ENCODE data around the gene DGCR8.
A peak's percentile ranks its signal among the peaks of the same experiment; 100 is the strongest.

The DGCR8 gene

DNA sequence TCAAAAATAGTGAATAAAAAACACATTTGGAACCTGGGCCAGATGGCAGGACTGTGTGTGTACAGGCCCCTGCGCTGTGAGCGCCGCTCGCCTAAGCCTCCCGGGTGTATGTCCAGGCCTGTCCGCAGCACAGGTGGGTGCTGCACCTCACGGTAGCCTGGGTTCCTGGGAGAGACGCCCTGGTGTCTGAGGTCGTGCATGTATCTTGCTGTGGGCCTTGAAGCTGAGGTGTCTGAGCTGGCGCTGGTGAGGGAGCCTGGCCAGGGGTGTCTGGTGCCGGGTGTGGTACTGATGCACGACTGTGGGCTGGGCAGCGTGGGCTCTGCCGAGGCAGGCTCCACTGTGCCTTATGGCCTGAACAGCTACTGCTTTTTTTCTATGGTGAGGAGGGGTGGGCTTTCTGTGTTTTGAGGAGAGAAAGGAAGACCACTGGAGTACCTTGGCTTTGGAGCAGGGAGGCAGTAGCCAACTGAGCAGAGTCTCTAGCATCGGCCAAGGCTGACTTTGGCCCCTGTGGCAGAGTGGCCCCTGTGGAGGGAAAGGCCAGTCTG is 47.4 kb downstream of the DGCR8 start:
- no peak for DNase-seq

DNA sequence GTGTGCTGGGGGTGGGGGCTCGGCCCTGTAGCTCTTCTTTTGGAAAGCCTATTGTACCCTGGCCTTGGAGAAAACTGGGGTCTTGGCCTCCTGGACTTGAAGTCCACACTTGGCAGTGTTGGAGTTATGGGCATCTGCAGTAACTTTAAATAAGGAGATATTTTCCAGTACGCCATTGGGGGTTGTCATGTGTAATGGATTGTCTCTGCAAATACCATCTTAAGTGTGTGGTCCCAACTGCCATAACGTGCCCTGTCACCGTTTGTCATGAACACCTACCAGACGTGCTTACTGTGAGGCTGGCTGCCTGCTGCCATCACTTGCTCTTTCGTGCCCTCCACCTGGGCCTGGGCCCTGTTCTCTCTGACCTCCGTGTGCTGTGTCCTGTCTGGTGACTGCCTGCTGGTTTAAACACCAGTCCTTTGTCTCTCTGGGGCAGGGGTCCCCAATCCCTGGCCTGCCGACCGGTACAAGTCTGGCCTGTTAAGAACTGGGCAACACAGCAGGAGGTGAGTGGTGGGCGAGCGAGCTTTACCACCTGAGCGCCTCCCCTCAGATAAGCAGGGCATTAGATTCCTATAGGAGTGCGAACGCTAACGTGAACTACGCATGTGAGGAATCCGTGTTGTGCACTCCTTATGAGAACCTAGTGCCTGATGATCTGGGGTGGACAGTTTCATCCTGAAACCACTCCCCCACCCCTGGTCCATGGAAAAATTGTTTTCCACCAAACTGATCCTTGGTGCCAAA is 48.0 kb downstream of the DGCR8 start:
- DNase-seq = no peak

DNA sequence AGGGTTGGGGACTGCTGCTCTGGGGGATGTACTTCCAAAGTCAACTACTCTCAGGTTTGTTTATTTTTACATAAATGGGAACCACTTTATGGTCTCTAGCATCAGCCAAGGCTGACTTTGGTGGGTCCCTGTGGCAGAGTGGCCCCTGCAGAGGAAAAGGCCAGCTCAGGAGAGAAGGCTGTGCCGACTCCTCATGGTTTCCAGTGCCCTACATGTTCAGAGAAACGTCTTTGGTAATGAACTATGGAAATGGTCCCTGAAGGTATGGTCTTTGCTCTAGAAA is 48.5 kb downstream of the DGCR8 start:
- no peak for DNase-seq

DNA sequence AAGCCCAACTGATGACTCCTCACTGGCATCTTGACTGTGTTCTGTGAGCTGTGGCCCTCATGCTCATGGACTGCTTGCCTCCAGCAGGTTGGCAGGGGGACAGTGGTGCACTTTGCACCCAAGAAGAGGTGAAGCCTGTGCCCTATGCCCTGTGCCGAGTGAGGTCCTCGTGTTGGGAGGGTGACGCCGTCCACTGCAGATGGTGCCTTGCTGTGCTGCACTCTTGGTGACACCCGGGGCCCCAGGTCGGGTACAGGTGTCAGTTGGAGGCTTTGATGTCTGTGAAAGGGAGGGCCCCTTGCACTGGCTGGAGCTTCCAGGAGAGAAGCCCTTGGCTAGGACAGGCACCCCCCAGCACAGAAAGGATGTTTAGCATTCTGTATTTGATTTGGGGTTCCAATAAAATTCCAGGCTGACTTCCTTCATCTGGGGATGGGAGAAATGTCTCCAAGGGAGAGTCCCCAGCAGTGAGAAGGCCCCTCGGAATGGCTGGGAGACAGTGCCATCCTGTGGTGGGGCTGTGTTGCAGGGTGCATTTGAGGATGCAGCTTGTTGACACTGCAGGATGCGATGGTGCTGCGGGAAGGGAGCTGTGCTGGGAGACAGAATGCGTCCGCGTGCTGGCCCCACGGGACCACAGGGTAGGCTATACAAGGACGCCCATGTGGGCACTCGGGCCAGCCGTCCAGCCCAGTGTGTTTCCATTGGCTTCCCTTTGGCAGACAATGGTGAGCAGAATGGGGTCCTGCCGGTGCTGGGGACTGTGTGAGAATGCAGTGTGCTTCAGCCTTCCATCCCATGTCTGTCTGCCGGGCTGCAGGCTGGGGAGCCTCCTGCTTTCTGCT is 49.1 kb downstream of the DGCR8 start:
- peak; percentile 43 for DNase-seq

DNA sequence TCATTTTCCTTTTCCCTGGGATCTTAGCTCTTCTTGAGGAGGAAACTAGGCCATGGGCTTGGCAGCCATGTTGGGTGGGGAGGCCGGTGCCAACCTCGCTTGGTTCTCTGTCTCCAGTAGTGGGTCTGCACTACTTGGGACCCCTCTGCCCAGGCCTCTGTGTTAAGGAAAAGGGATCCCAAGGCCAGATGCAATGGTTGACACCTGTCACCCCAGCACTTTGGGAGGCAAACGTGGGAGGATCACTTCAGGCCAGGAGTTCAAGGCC is 49.6 kb downstream of the DGCR8 start:
- no peak for DNase-seq

DNA sequence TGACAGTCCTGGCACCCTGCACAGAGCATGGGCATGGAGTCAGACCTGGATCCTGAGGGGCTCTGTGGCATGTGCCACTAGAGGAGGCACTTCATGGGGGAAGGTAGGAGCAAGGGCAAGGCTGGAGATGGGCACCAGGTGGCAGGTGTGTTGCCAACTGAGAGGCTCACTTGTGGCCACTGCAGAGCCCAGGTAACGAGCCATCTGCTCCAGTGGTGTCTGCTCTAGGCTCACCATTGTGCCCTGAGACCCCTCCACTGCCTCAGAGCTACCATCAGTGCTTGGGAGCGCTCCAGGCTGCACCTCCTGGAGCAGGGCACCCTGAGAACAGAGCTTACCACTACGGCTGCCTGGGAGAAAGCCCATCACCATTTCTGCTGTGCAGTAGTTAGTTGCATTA is 50.3 kb downstream of the DGCR8 start:
- DNase-seq = no peak

DNA sequence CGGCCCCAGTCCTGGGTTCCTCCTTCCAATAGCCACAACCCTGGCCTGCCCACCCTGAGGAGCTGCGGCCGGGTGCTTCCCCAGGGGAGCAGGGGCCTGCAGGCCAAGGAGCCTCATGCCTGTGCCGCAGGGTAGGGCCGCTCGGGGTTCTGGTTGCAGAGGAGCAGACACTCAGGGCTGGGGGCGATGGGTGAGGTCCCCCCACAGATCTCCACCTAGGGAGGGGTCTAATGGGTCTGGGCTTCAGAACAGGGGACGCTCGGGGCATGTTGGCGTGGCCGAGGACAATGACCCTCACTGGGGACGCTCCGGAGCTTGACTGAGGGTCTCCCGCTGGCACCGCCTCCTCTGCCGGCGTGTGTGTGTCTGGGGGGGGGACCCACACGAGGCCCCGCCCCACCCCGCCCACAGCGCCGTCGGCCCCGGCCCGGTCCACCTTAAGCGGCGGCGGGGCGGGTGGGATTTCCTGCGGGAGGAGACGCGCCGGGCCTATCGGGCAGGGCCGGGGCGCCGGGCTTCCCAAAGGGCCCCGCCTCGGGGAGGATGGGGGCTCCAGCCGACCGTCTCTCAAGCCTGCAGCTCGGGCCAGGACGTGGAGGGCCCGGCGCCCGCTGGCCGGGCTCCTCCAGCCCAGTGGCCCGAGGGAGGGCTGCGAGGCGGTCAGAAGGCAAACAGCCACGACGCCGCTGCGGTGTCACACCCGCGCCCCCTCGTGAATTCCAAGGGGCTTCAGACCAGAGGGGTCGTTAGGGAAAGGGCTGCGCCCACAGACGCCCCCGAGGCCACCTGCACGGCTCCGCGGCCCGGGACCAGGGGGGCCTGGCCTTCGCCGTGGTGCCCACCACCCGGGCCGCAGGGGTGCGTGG is 50.9 kb downstream of the DGCR8 start:
- peak; percentile 85 for DNase-seq

DNA sequence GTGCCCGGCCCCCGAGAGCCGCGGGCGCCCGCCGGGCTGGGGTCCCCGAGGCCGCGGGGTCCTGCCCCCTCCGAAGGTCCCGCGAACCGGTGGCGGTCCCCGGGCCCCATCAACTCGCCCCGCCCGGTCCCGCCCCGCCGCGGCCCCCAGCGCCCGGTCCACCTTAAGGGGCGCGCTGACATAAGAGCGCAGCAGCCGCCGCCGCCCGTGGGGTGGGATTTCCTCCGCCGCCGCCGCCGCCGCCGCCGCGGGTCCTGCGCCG is 51.5 kb downstream of the DGCR8 start, which contains the start of gene ZDHHC8:
Gene ZDHHC8 (plus strand): TSS at position 208 of the 262 bp plus-strand sequence. CDS start 144 bp downstream, outside the sequence.
- peak; percentile 66 for DNase-seq

DNA sequence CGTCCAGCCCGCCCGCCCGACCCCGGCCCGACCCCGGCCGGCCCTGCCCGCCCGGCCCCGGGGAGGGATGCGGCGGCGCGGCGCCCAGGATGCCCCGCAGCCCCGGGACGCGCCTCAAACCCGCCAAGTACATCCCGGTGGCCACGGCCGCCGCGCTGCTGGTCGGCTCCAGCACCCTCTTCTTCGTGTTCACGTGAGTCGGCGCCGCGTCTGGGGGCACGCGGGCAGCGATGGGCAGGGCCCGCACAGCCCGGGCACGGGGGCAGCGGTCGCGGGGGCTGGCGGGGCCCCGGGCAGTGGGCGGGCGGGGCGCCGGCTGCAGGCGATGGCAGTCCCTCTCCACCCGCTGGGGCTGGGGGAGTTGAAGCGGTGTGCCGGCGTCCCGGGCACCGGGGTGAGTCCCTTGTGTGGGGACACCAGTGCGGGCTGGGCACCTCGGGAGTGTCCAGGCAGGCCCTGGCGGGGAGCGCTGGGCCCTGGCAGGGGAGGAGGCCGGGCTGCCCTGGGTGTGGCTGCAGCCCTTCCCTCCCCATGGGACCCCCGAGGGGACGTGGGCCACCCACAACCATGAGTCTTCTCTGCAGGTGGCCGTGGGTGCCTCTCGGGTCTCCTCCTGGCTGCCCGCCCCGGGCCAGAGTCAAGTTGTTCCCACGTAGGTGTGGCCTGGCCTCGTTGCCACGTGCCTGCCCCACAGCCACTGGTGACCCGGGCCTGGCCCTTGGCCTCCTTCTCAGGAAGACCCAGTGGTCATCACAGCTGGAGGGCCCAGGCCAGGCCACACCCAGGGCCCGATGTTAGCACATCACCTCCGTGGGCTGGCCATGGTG is 52.0 kb downstream of the DGCR8 start:
- no peak for DNase-seq

DNA sequence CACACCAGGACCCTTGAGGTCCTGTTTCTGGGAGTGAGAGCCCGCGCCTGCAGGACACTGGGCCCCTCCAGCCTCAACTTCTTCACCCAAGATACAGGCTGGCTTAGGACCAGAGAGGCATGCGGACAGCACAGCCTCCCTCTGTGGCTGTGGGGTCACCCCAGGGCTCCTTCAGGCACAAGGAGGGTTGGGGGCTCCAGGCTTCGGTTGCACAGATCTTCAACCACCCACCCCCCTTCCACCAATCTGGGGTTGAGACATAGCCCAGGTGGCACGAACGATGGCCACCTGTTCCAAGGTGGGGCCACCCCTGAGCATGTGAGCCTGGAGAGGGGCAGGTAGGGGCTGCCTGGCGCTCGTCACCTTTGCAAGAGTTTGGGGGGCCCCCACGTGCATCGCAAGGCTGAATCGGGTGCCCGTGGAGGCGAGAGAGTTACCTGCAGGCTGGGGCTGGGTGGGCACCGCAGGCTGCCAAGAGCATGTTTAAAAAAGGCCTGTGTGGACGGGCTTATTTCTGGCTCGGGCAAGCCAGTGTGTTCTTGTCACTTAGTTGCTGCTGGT is 52.7 kb downstream of the DGCR8 start:
- no peak for DNase-seq

DNA sequence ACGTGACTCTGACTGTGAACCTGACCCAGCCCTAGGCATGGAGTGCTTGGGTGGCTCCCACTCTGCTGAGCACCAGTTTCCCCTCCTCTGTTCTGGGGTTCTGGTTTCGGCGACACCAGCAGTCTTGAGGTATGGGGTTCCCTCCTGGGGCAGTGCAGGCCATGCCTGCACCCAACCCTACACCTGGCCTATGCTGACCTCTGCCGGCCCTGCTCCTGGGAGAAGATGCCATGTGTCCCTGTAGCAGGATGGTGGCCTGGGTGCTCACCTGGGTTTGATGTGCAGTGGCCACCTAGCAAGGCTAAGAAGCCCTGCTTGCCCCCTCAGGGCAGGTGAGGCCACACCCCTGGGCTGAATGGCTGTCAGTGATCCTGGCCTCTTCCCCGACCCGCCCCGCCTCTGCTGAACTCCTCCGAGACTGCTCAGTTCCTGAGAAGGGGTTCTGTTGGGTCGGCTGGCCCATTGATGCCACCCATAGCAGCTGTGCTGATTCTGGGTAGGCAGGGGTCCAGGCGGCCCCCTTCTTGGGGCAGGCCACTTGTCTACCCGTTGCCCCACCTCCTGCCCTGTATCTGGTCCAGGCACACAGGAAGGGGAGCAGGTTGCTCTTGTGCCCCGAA is 54.0 kb downstream of the DGCR8 start:
- DNase-seq = no peak

DNA sequence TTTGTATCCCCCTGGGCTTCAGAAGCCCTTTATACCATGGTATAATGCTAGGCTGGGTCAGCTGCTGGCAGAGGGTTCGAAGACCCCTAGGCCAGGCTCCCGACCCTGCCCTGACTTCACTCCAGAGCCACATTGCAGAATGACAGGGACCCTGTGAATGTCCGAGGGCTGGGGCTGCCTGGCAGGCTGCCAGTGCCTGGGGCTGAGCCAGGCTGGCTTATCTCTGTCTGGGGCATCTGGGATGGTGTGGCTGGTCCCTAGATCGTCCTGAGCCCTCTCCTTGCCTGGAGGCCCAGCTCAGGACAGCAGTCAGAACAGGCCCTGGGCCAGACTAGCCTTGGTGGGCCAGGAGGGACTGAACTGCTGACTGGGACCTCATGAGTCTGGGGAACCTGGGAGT is 55.2 kb downstream of the DGCR8 start:
- no peak for DNase-seq

DNA sequence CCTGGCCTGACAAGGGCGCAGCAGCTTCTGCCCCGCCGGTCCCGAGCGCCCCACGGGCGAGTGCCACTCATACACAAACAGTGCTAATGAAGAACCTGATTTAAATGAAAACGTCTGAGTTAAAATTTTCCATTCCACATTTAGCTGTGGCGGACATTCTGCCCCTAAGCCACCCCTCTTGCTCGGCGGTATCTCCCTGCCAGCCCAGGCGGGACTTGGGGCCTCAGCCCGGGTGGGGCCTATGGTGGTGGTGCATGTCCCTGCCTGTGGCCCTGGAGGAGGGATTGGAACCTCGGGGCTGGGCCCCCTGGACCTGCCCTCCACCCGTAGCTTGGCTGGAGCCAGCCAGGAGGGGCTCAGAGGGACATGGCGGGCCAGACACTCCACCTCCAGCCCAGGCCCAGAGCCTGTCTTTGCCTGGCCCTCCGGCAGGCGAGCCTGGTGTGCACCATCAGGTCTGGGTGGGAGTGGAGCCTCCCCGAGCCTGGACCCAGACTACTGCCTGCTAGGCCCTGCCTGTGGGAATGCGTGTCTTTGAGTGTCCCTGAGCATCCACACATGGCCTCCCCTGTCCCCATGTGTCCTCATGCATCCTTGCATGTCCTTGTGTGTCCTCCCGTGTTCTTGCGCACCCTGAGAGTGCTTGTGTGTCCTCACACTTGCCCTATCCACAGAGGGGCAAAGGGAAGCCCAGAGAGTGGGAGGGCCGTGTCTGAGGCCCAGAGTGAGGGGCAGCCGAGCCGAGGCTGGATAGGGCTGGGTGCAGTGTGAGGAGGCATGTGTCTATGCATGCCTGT is 56.0 kb downstream of the DGCR8 start:
- no peak for DNase-seq

DNA sequence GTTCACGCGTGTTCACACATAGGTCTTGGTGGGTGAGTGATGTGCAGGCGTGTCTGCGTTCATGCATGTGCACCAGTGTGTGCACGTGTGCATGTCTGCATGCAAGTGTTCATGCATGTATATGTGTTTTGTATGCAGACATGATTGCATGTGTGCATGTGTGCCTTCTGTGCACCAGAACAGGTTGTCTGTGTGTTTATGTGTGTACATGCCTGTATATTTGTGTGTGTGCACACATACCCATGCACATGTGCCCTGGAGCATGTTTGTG is 56.5 kb downstream of the DGCR8 start:
- DNase-seq = no peak

DNA sequence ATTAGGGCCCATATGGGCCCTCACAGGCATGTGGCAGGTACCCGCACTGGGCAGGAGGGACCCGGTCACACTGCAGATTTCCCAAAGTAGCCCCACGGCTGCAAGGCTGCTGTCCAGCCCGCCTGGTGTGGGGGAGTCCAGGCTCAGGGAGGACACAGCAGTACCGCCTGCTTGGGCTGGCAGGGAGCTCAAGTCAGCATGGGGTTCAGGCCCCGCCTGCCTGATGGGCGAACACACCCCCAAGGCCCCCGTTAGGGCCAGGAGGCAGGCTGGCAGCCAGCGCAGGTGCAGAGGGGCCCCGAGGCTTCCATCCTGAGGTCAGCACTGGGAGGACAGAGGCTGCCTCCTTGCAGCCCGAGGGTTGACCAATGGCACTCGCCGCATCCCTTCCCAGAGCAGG is 57.1 kb downstream of the DGCR8 start:
- DNase-seq = no peak

DNA sequence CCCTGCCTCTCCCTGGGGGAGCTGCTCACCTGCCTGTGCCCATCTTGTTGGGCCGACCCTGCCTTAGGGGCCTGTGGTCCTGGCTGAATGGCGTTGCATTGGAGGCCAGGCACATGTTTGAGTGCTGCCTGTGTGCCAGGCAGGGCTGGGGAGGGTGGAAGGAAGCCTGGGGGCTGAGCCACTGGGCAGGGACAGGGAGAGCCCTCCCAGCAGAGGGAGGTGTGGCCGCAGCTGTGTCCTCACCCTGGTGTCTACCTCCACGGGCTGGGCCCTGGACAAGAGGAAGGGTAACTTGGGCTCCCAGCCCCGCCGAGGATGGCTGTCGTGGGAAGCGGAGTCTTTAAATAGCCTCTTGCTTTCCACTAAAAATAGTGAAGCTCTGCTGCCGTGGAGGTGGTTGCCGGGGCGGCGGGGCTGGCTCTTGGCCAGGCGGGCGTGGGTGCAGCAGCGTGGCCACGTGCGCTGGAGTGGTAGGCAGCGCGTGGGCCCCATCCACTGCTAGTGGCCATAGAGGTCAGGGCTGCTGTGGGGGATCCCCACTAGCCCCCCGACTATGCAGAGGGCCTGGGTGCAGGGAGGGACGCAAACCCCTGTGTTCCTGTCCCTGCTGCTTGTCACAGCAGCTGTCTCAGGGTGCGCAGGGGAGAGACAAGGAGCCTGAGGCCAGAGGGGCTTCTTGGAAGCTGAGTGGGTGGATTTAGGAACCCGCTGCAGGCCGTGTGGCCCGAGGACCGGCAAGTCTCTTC is 57.8 kb downstream of the DGCR8 start:
- DNase-seq = no peak

DNA sequence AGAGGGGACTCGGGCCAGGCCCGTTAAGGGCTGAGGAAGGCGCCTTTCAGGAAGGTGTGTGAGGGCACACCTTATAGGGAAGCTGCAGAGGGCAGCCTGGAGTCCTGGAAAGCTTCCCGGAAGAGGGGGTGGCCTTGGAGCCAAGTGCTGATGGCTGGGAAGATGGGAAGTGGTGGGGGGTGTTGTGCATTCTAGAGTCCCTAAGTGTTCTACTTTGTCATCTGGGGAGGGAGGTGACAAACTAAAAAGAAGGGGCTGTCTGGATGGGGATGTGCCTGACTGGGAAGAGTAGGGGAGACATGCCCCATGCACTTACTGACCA is 58.3 kb downstream of the DGCR8 start:
- no peak for DNase-seq

DNA sequence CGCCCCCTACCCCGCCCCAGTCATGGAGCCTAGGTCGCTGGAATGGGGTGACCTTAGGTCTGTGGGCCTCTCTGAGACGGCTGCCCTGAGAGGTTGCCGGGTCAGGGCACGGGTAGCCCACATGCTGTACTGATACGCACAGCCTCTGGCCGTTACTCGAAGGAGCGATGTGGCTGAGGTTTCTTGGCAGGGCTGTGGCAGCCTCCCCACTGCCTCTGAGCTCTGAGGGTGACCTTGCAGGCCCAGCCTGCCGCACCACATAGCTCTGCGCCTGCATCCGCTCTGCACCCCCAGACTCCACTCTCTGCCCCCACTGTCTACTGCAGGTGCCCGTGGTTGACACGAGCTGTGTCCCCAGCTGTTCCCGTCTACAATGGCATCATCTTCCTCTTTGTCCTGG is 58.8 kb downstream of the DGCR8 start:
- no peak for DNase-seq

DNA sequence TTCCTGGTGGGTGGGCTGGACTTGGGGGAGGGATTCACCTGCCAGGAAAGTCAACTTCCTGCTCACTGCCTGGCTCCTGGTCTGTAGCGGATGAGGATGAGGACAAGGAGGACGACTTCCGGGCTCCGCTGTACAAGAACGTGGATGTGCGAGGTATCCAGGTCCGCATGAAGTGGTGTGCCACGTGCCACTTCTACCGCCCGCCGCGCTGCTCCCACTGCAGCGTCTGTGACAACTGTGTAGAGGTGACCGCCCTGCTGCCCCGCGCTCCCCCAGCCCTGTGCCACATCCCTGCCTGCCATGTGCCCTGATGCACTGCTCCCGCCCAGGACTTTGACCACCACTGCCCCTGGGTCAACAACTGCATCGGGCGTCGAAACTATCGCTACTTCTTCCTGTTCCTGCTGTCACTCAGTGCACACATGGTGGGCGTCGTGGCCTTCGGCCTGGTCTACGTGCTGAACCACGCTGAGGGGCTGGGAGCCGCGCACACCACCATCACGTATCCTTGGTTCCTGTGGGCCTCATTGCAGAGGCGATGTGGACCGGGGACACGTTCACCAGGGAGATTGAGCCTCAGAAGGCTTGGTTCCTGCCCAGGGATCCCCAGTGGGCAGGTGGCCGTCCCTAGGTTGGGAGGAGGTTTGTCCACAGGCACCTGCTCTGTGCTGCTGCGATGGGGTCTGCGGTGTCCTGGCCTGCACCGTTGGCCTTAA is 59.5 kb downstream of the DGCR8 start:
- no peak for DNase-seq

DNA sequence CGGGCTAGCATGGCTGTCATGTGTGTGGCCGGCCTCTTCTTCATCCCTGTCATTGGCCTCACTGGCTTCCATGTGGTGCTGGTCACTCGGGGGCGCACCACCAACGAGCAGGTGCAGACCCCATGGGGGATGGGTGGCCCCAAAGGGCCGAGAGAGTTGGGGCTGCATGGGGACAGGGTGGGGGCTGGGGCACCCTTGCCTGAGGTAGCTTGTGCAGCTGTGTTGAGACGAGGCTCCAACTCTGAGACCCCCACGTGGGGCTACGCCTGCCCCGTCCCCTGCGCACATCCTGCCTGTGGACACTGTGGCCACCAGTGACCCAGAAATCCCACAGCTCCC is 60.0 kb downstream of the DGCR8 start:
- DNase-seq = no peak
